HepG2 (cell line): ENCODE results near the gene NOTCH3. TPM values are rescaled to one million over a fixed set of nuclear protein-coding genes. Genes with fewer than 3 reads are reported as not detected.

Experiments
- ATF1 ChIP-seq: IDR thresholded peaks from 2 replicates; pipeline ENCODE4 v1.6.1; 2016; ENCODE audit warnings: mild to moderate bottlenecking, control low read depth
- BRCA1 ChIP-seq: sonication (generic); formaldehyde crosslinking; IDR thresholded peaks from 2 replicates; pipeline ENCODE4 v1.4.0; 2020; ENCODE audit warnings: missing genetic modification reagents
- CBX1 ChIP-seq: IDR thresholded peaks from one replicate; pipeline ENCODE4 v1.6.1; 2016; ENCODE audit warnings: antibody characterized with exemption, low read depth
- CCDC6 ChIP-seq: sonication (generic); formaldehyde crosslinking; IDR thresholded peaks from 2 replicates; pipeline ENCODE4 v1.8.1; 2022; ENCODE audit warnings: mild to moderate bottlenecking, missing genetic modification reagents, moderate library complexity
- CENPT ChIP-seq: sonication (generic); formaldehyde crosslinking; IDR thresholded peaks from 2 replicates; pipeline ENCODE4 v1.8.0; 2022; ENCODE audit warnings: low read depth, mild to moderate bottlenecking, moderate library complexity, missing genetic modification reagents
- CHCHD3 ChIP-seq: sonication (generic); formaldehyde crosslinking; IDR thresholded peaks from 2 replicates; pipeline ENCODE4 v1.8.0; 2022; ENCODE audit warnings: mild to moderate bottlenecking, missing genetic modification reagents, moderate library complexity
- FOXP1 ChIP-seq, 2 experiments: fragments of 450-650 bp in 1 of 2; IDR thresholded peaks; 2 replicates each; pipeline ENCODE4 v1.6.1; 2017 to 2018; ENCODE audit warnings: antibody characterized with exemption in 1 of 2
- JARID2 ChIP-seq: sonication (generic); formaldehyde crosslinking; IDR thresholded peaks from 2 replicates; pipeline ENCODE4 v1.8.1; 2023; ENCODE audit warnings: missing genetic modification reagents, inconsistent platforms; ENCODE audit not compliant: insufficient replicate concordance
- LCORL ChIP-seq, 2 experiments: fragments of 450-650 bp in 1 of 2; sonication (generic) in 1 of 2; formaldehyde crosslinking in 1 of 2; IDR thresholded peaks; 2 replicates each; pipeline versions ENCODE4 v1.5.0 to v1.6.1; 2017 to 2020; ENCODE audit warnings: antibody characterized with exemption in 1 of 2, missing genetic modification reagents in 1 of 2
- MAF1 ChIP-seq: sonication (generic); formaldehyde crosslinking; IDR thresholded peaks from 2 replicates; pipeline ENCODE4 v1.5.0; 2020; ENCODE audit warnings: missing genetic modification reagents, borderline replicate concordance
- MIER3 ChIP-seq: IDR thresholded peaks from 2 replicates; pipeline ENCODE4 v1.6.1; 2016; ENCODE audit warnings: missing compliant biosample characterization, borderline replicate concordance
- NFE2L1 ChIP-seq: sonication (generic); formaldehyde crosslinking; IDR thresholded peaks from 2 replicates; pipeline ENCODE4 v1.4.0; 2020; ENCODE audit warnings: missing genetic modification reagents, mild to moderate bottlenecking, borderline replicate concordance
- NFKBIZ ChIP-seq: IDR thresholded peaks from 2 replicates; pipeline ENCODE4 v1.6.1; 2018; ENCODE audit warnings: missing genetic modification reagents, missing compliant biosample characterization
- SOX13 ChIP-seq, 3 experiments: fragments of 450-650 bp in 1 of 3; sonication (generic) in 1 of 3; formaldehyde crosslinking in 1 of 3; IDR thresholded peaks in 2 of 3; conservative IDR thresholded peaks in 1 of 3; 2 replicates each; pipeline versions ENCODE4 v1.5.0 to v1.6.1; 2016 to 2020; ENCODE audit warnings: antibody characterized with exemption in 1 of 3, mild to moderate bottlenecking in 1 of 3, missing compliant biosample characterization in 1 of 3, missing genetic modification reagents in 1 of 3, moderate library complexity in 1 of 3
- ZBTB37 ChIP-seq: sonication (generic); formaldehyde crosslinking; IDR thresholded peaks from 2 replicates; pipeline ENCODE4 v1.4.0; 2020; ENCODE audit warnings: mild to moderate bottlenecking, missing genetic modification reagents
- ZFP36L2 ChIP-seq: sonication (generic); formaldehyde crosslinking; IDR thresholded peaks from 2 replicates; pipeline ENCODE4 v1.4.0; 2020; ENCODE audit warnings: missing genetic modification reagents
- ZNF263 ChIP-seq: sonication (generic); formaldehyde crosslinking; IDR thresholded peaks from 2 replicates; pipeline ENCODE4 v1.4.0; 2020; ENCODE audit warnings: missing genetic modification reagents
- ZNF34 ChIP-seq: sonication (generic); formaldehyde crosslinking; IDR thresholded peaks from 2 replicates; pipeline ENCODE4 v1.4.0; 2020; ENCODE audit warnings: mild to moderate bottlenecking, missing genetic modification reagents, borderline replicate concordance
- ZNF354B ChIP-seq: sonication (generic); formaldehyde crosslinking; IDR thresholded peaks from 2 replicates; pipeline ENCODE4 v1.8.0; 2022; ENCODE audit warnings: mild to moderate bottlenecking, missing genetic modification reagents
- ZNF530 ChIP-seq: sonication (generic); formaldehyde crosslinking; IDR thresholded peaks from 2 replicates; pipeline ENCODE4 v1.5.0; 2020; ENCODE audit warnings: low read depth, mild to moderate bottlenecking, missing genetic modification reagents
- ZNF550 ChIP-seq: sonication (generic); formaldehyde crosslinking; IDR thresholded peaks from 2 replicates; pipeline ENCODE4 v1.4.0; 2020; ENCODE audit warnings: mild to moderate bottlenecking, missing genetic modification reagents, borderline replicate concordance
- ZNF570 ChIP-seq: sonication (generic); formaldehyde crosslinking; IDR thresholded peaks from 2 replicates; pipeline ENCODE4 v1.4.0; 2020; ENCODE audit warnings: mild to moderate bottlenecking, missing genetic modification reagents, borderline replicate concordance
- ZNF577 ChIP-seq: sonication (generic); formaldehyde crosslinking; IDR thresholded peaks from 2 replicates; pipeline ENCODE4 v1.4.0; 2020; ENCODE audit warnings: mild to moderate bottlenecking, low read depth, missing genetic modification reagents, borderline replicate concordance
- ZNF597 ChIP-seq: sonication (generic); formaldehyde crosslinking; IDR thresholded peaks from 2 replicates; pipeline ENCODE4 v1.5.0; 2020; ENCODE audit warnings: missing genetic modification reagents
- ZNF709 ChIP-seq: sonication (generic); formaldehyde crosslinking; IDR thresholded peaks from 2 replicates; pipeline ENCODE4 v1.5.0; 2020; ENCODE audit warnings: mild to moderate bottlenecking, missing genetic modification reagents
- ZSCAN31 ChIP-seq: sonication (generic); formaldehyde crosslinking; IDR thresholded peaks from 2 replicates; pipeline ENCODE4 v1.5.0; 2020; ENCODE audit warnings: low read depth, mild to moderate bottlenecking, missing genetic modification reagents
- polyA plus RNA-seq, 8 experiments: library from polyadenylated mRNA; depleted of rRNA in 3 of 8; stranded (reverse) in 7 of 8; unstranded in 1 of 8; fragments of >200 nt; fragmentation: Illumina TruSeq in 4 of 8; extraction: Trizol in 4 of 8; gene quantifications; 2 replicates each; pipeline versions ENCODE4 v1.2.1 to v1.2.3, GENCODE V29; 2011 to 2016; ENCODE audit warnings: low read depth in 4 of 8, missing spikeins in 1 of 8, mixed read lengths in 1 of 8; ENCODE audit not compliant: insufficient read depth in 1 of 8
- total RNA-seq, 5 experiments: library from RNA; depleted of rRNA; stranded (reverse); fragments of >200 nt; fragmentation: Illumina TruSeq; extraction: Trizol; gene quantifications; 2 replicates each; pipeline ENCODE4 v1.2.3, GENCODE V29; 2016; ENCODE audit warnings: low read depth in 1 of 5
- TF ChIP-seq, protein P1 (sequence below): sonication (generic); formaldehyde crosslinking; IDR thresholded peaks from 2 replicates; pipeline ENCODE4 v1.5.0; 2020; ENCODE audit warnings: missing genetic modification reagents

The NOTCH3 gene
- total and polyA plus RNA-seq, 2 of the 13 experiments (the other 11 are each of a cell fraction or from before 2014, with no cell fraction given), result 0.09 to 0.28 TPM

DNA sequence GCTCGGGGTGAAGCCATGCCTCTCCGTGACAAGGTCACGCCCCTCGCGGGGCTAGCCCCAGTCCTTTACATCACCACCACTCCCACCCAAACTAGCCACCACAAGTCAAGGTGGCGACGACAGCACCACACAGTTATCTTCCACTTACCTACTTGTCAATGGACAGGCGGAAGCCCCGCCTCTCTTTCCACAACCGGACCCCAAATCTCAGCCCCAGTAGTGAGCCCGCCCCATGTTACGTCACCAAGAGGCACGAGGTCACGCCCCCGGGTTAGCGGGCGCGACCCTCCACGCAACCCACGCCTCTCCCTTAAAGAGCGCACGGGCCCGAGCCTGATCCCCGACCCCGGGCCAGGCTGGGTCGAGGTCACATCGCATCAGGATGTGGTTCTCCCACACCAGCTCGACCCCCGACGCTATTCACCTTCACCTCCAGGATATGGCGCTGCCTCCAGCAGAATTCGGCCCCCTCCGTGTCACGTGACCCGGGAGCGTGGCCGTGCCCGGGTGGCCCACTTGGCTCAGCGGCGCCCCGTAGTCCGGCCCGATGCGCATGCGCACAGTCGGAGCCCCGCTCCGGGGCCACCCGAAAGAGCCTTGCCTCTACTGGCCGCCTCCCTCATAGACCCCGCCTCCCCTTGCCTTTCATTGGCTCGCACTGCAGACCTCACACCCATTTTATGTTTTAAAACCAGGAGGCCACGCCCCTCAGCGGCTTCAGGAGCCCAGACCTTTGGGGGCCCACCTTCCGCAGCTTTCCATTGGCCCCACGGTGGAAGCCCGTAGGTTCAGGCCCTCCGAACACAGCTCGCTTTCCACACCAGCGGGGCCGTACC lies 75.3 kb downstream of the NOTCH3 start (continued):
- TF ChIP-seq, protein P1, sequence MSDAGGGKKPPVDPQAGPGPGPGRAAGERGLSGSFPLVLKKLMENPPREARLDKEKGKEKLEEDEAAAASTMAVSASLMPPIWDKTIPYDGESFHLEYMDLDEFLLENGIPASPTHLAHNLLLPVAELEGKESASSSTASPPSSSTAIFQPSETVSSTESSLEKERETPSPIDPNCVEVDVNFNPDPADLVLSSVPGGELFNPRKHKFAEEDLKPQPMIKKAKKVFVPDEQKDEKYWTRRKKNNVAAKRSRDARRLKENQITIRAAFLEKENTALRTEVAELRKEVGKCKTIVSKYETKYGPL (CRISPR knock-in tag), result peak; percentile 61; the same call in 1 of the 2 replicates
- TF ChIP-seq NFKBIZ (CRISPR knock-in tag), result no peak
- TF ChIP-seq CENPT, result no peak; the same call in 1 of the 2 replicates
- TF ChIP-seq ZNF550 (CRISPR knock-in tag), result no peak
- TF ChIP-seq ZNF263, result peak; percentile 55
- TF ChIP-seq FOXP1 (IDR thresholded peaks at IDR 0.05), result no peak
- TF ChIP-seq FOXP1 (CRISPR knock-in tag; IDR thresholded peaks at IDR 0.05), result no peak
- TF ChIP-seq BRCA1 (CRISPR knock-in tag), result peak; percentile 81; the same call in 1 of the 2 replicates
- no peak for TF ChIP-seq ZNF34 (CRISPR knock-in tag)
- TF ChIP-seq ZSCAN31 (CRISPR knock-in tag), result peak; percentile 40; the same call in 1 of the 2 replicates
- no peak; the same call in 1 of the 2 replicates for TF ChIP-seq CHCHD3 (CRISPR knock-in tag)
- no peak for TF ChIP-seq ZNF570 (CRISPR knock-in tag)
- TF ChIP-seq ZFP36L2 (CRISPR knock-in tag), result no peak
- no peak for TF ChIP-seq NFE2L1 (CRISPR knock-in tag)
- TF ChIP-seq ZNF597 (CRISPR knock-in tag), result 0 out of 2 replicates have a peak, but pooled peaks have one; percentile 18
- no peak for TF ChIP-seq JARID2 (CRISPR knock-in tag)
- no peak for TF ChIP-seq ZBTB37
- TF ChIP-seq ZNF354B (CRISPR knock-in tag), result no peak
- peak; percentile 80 for TF ChIP-seq ATF1
- TF ChIP-seq LCORL (IDR thresholded peaks at IDR 0.05), result no peak; the same call in 1 of the 2 replicates
- TF ChIP-seq LCORL (CRISPR knock-in tag; IDR thresholded peaks at IDR 0.05), result peak; percentile 91
- peak; percentile 30 for TF ChIP-seq CBX1
- TF ChIP-seq CCDC6 (CRISPR knock-in tag), result peak; percentile 77; the same call in 1 of the 2 replicates
- TF ChIP-seq SOX13 (IDR thresholded peaks at IDR 0.05), result no peak
- no peak for TF ChIP-seq SOX13 (CRISPR knock-in tag; conservative IDR thresholded peaks at IDR 0.05 in 1 of 2, IDR thresholded peaks at IDR 0.05 in 1 of 2)
- no peak for TF ChIP-seq ZNF577
- peak; percentile 89; the same call in 1 of the 2 replicates for TF ChIP-seq MAF1 (CRISPR knock-in tag)
- TF ChIP-seq MIER3 (CRISPR knock-in tag), result 0 out of 2 replicates have a peak, but pooled peaks have one; percentile 32
- 0 out of 2 replicates have a peak, but pooled peaks have one; percentile 17 for TF ChIP-seq ZNF709 (CRISPR knock-in tag)
- TF ChIP-seq ZNF530 (CRISPR knock-in tag), result no peak
